Fibroblast of skin of left quadriceps (primary cell): ENCODE measurements around the gene ABLIM2.

ENCODE experiments used
- DNase-seq, 2 experiments: peaks; one replicate each; pipeline ENCODE4 v3.0.0-alpha.2; 2013; ENCODE audit warnings: low read depth in 2 of 2

ABLIM2 gene

GRCh38 chr4:8158710-8159536 lies at the start of gene ABLIM2:
ABLIM2 (minus strand) TSS chr4:8158813; CDS start chr4:8158689, 124 bp downstream.
- peak; percentile 93 to 94 for DNase-seq

GRCh38 chr4:8207314-8207713 lies 48.7 kb upstream of the ABLIM2 start:
- DNase-seq, result no peak

- no peak for DNase-seq
These were observed 47.4 kb upstream of the ABLIM2 start for GRCh38 chr4:8205749-8206611.

GRCh38 chr4:8205241-8205707 lies 46.7 kb upstream of the ABLIM2 start:
- DNase-seq, result no peak

GRCh38 chr4:8204576-8205227 lies 46.1 kb upstream of the ABLIM2 start:
- DNase-seq, result no peak

- no peak for DNase-seq
These were observed 45.2 kb upstream of the ABLIM2 start for GRCh38 chr4:8203817-8204216.

GRCh38 chr4:8203052-8203401 lies 44.4 kb upstream of the ABLIM2 start:
- DNase-seq, result no peak

GRCh38 chr4:8202108-8203051 lies 43.8 kb upstream of the ABLIM2 start:
- no peak for DNase-seq

GRCh38 chr4:8201321-8201781 lies 42.7 kb upstream of the ABLIM2 start:
- no peak for DNase-seq

GRCh38 chr4:8200302-8200975 lies 41.8 kb upstream of the ABLIM2 start:
- no peak for DNase-seq

- DNase-seq, result no peak
These were observed 41.1 kb upstream of the ABLIM2 start for GRCh38 chr4:8199594-8200301.

- no peak for DNase-seq
These were observed 40.4 kb upstream of the ABLIM2 start, which contains the start of gene SH3TC1 for GRCh38 chr4:8198906-8199593. SH3TC1 (plus strand) TSS chr4:8199290; CDS start chr4:8205195, 5,905 bp downstream.

GRCh38 chr4:8198206-8198905 lies 39.7 kb upstream of the ABLIM2 start:
- no peak for DNase-seq

- DNase-seq, result no peak
These were observed 38.9 kb upstream of the ABLIM2 start for GRCh38 chr4:8197521-8197920.

- no peak for DNase-seq
These were observed 37.3 kb upstream of the ABLIM2 start for GRCh38 chr4:8195841-8196458.

- DNase-seq, result no peak
These were observed 36.8 kb upstream of the ABLIM2 start for GRCh38 chr4:8195431-8195830.

- no peak for DNase-seq
These were observed 36.0 kb upstream of the ABLIM2 start for GRCh38 chr4:8194306-8195242.
